Activated naive CD4-positive, alpha-beta T cell treated with anti-CD3 and anti-CD28 coated beads, Interleukin-2, amount 10 ng/mL, durations not matched to agents 7 days and 5 days (primary cell): ENCODE data around the gene EEIG1.
A peak's percentile ranks its signal among the peaks of the same experiment; 100 is the strongest.

Experiments used
- CTCF ChIA-PET: fragments of 350-600 bp; sonication (Branson Sonifier 250); formaldehyde crosslinking; loops from one replicate; lab custom pipeline; 2021; ENCODE audit warnings: antibody characterized with exemption; lab: Charles Lee
- DNase-seq: peaks from one replicate; pipeline ENCODE4 v3.0.0-alpha.2; 2020
- H3K27ac Mint-ChIP-seq: one replicate; pipeline ENCODE4 v1.8.0; 2021; ENCODE audit warnings: mild to moderate bottlenecking, moderate library complexity, mixed read lengths
- H3K27me3 Mint-ChIP-seq: one replicate; pipeline ENCODE4 v1.8.0; 2021; ENCODE audit warnings: mild to moderate bottlenecking, mixed read lengths
- H3K36me3 Mint-ChIP-seq: one replicate; pipeline ENCODE4 v1.8.0; 2021; ENCODE audit warnings: mixed read lengths
- H3K4me1 Mint-ChIP-seq: one replicate; pipeline ENCODE4 v1.8.0; 2021; ENCODE audit warnings: mixed read lengths
- H3K4me3 Mint-ChIP-seq: one replicate; pipeline ENCODE4 v1.8.0; 2021; ENCODE audit warnings: mild to moderate bottlenecking, moderate library complexity, mixed read lengths
- H3K9me3 Mint-ChIP-seq: one replicate; pipeline ENCODE4 v1.8.0; 2021; ENCODE audit warnings: mixed read lengths

Gene EEIG1

GRCh38 chr9:128009639-128010038, 28.9 kb upstream of the EEIG1 start:
- H3K27me3 Mint-ChIP-seq = peaks cover 3% of the 10 kb centered on the region
- CTCF ChIA-PET = interaction anchor here (1.3 to 1.5 kb wide), 2 partner anchors 9 to 25 kb away, joined by 4 read pairs; no protein-coding TSS in a partner anchor
- DNase-seq = no peak
- no peak overlapping the region for H3K4me3 Mint-ChIP-seq
- peak overlapping the region; percentile 60 for H3K27ac Mint-ChIP-seq
- H3K4me1 Mint-ChIP-seq = peaks cover 76% of the 10 kb centered on the region
- peaks cover 4% of the 10 kb centered on the region for H3K9me3 Mint-ChIP-seq
- peaks cover 9% of the 10 kb centered on the region for H3K36me3 Mint-ChIP-seq

- Mint-ChIP-seq H3K36me3 (peaks cover 9% of the 10 kb centered on the region), H3K4me3 (peak overlapping the region; percentile 75)
- CTCF ChIA-PET = interaction anchor here (0.9 to 1.7 kb wide), 3 partner anchors 19 to 53 kb away, joined by 3 to 9 read pairs (median 8); no protein-coding TSS in a partner anchor
These were observed 27.4 kb upstream of the EEIG1 start for GRCh38 chr9:128008171-128008570.

GRCh38 chr9:128007566-128008138, 26.9 kb upstream of the EEIG1 start:
- Mint-ChIP-seq H3K4me3 (peak overlapping the region; percentile 75), H3K27ac (peak overlapping the region; percentile 94), H3K9me3 (peaks cover 4% of the 10 kb centered on the region), H3K4me1 (peaks cover 74% of the 10 kb centered on the region), H3K36me3 (peaks cover 9% of the 10 kb centered on the region), H3K27me3 (peaks cover 3% of the 10 kb centered on the region)
- CTCF ChIA-PET = interaction anchor here (0.9 to 1.7 kb wide), 6 partner anchors 19 to 52 kb away, joined by 3 to 9 read pairs (median 6); no protein-coding TSS in a partner anchor
- DNase-seq = peak; percentile 92

More at GRCh38 chr9:128008171-128008570, 27.4 kb upstream of the EEIG1 start:
- Mint-ChIP-seq H3K9me3 (peaks cover 4% of the 10 kb centered on the region), H3K4me1 (peaks cover 76% of the 10 kb centered on the region), H3K27me3 (peaks cover 3% of the 10 kb centered on the region), H3K27ac (peak overlapping the region; percentile 94)
- DNase-seq = no peak

- Mint-ChIP-seq H3K27me3 (peaks cover 10% of the 10 kb centered on the region), H3K36me3 (peaks cover 9% of the 10 kb centered on the region), H3K9me3 (peaks cover 4% of the 10 kb centered on the region), H3K27ac (peak overlapping the region; percentile 94), H3K4me3 (peak overlapping the region; percentile 19), H3K4me1 (peaks cover 63% of the 10 kb centered on the region)
- no peak for DNase-seq
- CTCF ChIA-PET = interaction anchor here (0.9 to 1.7 kb wide), 6 partner anchors 20 to 51 kb away, joined by 3 to 9 read pairs (median 6); partner anchors contain the start of gene EEIG1
These were observed 25.7 kb upstream of the EEIG1 start for GRCh38 chr9:128006332-128006996.

- peak overlapping the region; percentile 94 for H3K27ac Mint-ChIP-seq
- no peak for DNase-seq
These were observed 25.1 kb upstream of the EEIG1 start for GRCh38 chr9:128005923-128006322.

GRCh38 chr9:128003966-128004604, 23.3 kb upstream of the EEIG1 start:
- CTCF ChIA-PET = no interaction called here
- no peak overlapping the region for H3K4me3 Mint-ChIP-seq
- peaks cover 12% of the 10 kb centered on the region for H3K27me3 Mint-ChIP-seq
- H3K27ac Mint-ChIP-seq = no peak overlapping the region
- peaks cover 6% of the 10 kb centered on the region for H3K9me3 Mint-ChIP-seq
- DNase-seq = no peak
- peaks cover 47% of the 10 kb centered on the region for H3K4me1 Mint-ChIP-seq
- H3K36me3 Mint-ChIP-seq = peaks cover 9% of the 10 kb centered on the region

More at GRCh38 chr9:128005923-128006322, 25.1 kb upstream of the EEIG1 start:
- Mint-ChIP-seq H3K9me3 (peaks cover 4% of the 10 kb centered on the region), H3K4me3 (peak overlapping the region; percentile 52), H3K27me3 (peaks cover 12% of the 10 kb centered on the region), H3K4me1 (peaks cover 58% of the 10 kb centered on the region), H3K36me3 (peaks cover 9% of the 10 kb centered on the region)
- CTCF ChIA-PET = interaction anchor here (1.5 kb wide), 1 partner anchor 25 kb away, joined by 4 read pairs; the partner anchor contains the start of gene EEIG1

GRCh38 chr9:128002959-128003358, 22.2 kb upstream of the EEIG1 start:
- Mint-ChIP-seq H3K36me3 (peaks cover 2% of the 10 kb centered on the region), H3K9me3 (peaks cover 4% of the 10 kb centered on the region), H3K27ac (no peak overlapping the region), H3K27me3 (peaks cover 11% of the 10 kb centered on the region), H3K4me3 (no peak overlapping the region), H3K4me1 (peaks cover 36% of the 10 kb centered on the region)
- DNase-seq = no peak
- CTCF ChIA-PET = interaction anchor here (0.5 kb wide), 1 partner anchor 41 kb away, joined by 3 read pairs; no protein-coding TSS in a partner anchor

- Mint-ChIP-seq H3K27ac (no peak overlapping the region), H3K36me3 (no peaks in the 10 kb centered on the region), H3K4me3 (no peak overlapping the region), H3K4me1 (peaks cover 30% of the 10 kb centered on the region), H3K27me3 (peaks cover 9% of the 10 kb centered on the region), H3K9me3 (peaks cover 2% of the 10 kb centered on the region)
- CTCF ChIA-PET = no interaction called here
- DNase-seq = no peak
These were observed 21.1 kb upstream of the EEIG1 start for GRCh38 chr9:128001779-128002298.

- Mint-ChIP-seq H3K27ac (no peak overlapping the region), H3K4me3 (no peak overlapping the region), H3K36me3 (no peaks in the 10 kb centered on the region), H3K27me3 (peaks cover 12% of the 10 kb centered on the region), H3K9me3 (peaks cover 2% of the 10 kb centered on the region), H3K4me1 (peaks cover 26% of the 10 kb centered on the region)
- CTCF ChIA-PET = no interaction called here
- no peak for DNase-seq
These were observed 20.5 kb upstream of the EEIG1 start for GRCh38 chr9:128001151-128001778.

- Mint-ChIP-seq H3K36me3 (no peaks in the 10 kb centered on the region), H3K27ac (no peak overlapping the region), H3K9me3 (peaks cover 2% of the 10 kb centered on the region), H3K4me3 (no peak overlapping the region), H3K4me1 (peaks cover 10% of the 10 kb centered on the region), H3K27me3 (peaks cover 15% of the 10 kb centered on the region)
- CTCF ChIA-PET = no interaction called here
- DNase-seq = no peak
These were observed 18.7 kb upstream of the EEIG1 start for GRCh38 chr9:127999461-127999860.

- Mint-ChIP-seq H3K27me3 (peaks cover 5% of the 10 kb centered on the region), H3K4me1 (peaks cover 22% of the 10 kb centered on the region), H3K36me3 (no peaks in the 10 kb centered on the region), H3K27ac (no peak overlapping the region), H3K9me3 (no peaks in the 10 kb centered on the region), H3K4me3 (no peak overlapping the region)
- CTCF ChIA-PET = no interaction called here
- no peak for DNase-seq
These were observed 12.9 kb upstream of the EEIG1 start for GRCh38 chr9:127993721-127994120.

GRCh38 chr9:127991757-127992274, 11.0 kb upstream of the EEIG1 start:
- Mint-ChIP-seq H3K4me1 (peaks cover 18% of the 10 kb centered on the region), H3K4me3 (no peak overlapping the region), H3K27me3 (peaks cover 5% of the 10 kb centered on the region), H3K36me3 (no peaks in the 10 kb centered on the region), H3K27ac (no peak overlapping the region), H3K9me3 (no peaks in the 10 kb centered on the region)
- CTCF ChIA-PET = interaction anchor here (0.6 kb wide), 1 partner anchor 48 kb away, joined by 3 read pairs; no protein-coding TSS in a partner anchor
- DNase-seq = no peak

- H3K27me3 Mint-ChIP-seq = peaks cover 2% of the 10 kb centered on the region
- H3K27ac Mint-ChIP-seq = no peak overlapping the region
- no peaks in the 10 kb centered on the region for H3K36me3 Mint-ChIP-seq
- peaks cover 20% of the 10 kb centered on the region for H3K4me1 Mint-ChIP-seq
- H3K9me3 Mint-ChIP-seq = no peaks in the 10 kb centered on the region
- H3K4me3 Mint-ChIP-seq = no peak overlapping the region
- DNase-seq = no peak
- CTCF ChIA-PET = interaction anchor here (0.6 kb wide), 1 partner anchor 47 kb away, joined by 3 read pairs; no protein-coding TSS in a partner anchor
These were observed 10.4 kb upstream of the EEIG1 start for GRCh38 chr9:127991017-127991756.
